Measurements from ENCODE around the gene ZFAND2B. TPM values are rescaled to one million over a fixed set of nuclear protein-coding genes. Genes with fewer than 3 reads are reported as not detected.
"Not testable (repeated sequence)": the region's sequence is repeated elsewhere in the genome, so short reads cannot be mapped to it uniquely, and the experiment has no call there.

ZFAND2B gene
- total and polyA plus RNA-seq, 2 experiments from 2014 or later: 58.1 to 65.4 TPM

DNA sequence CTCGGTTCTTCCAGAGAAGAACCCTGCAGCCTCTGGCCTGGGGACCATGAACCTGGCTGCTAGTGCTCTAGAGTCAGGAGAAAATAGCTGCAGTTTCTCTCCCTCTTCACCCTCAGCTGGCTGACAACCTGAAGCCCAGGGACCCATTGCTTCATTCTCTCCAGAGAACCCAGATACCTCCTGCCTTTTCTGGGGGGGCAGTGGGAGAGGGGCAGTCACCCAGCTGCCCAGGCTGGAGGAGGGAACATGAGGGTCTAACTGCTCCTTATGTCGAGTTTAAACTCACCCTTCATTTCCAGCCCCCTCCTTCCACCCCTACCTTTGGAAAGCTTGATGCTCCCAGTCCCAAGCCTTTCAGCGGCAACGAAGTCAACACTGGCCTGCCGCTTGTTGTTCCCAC lies 7.6 kb upstream of the ZFAND2B start:
- Histone ChIP-seq H3K36me3 (replicated peaks; ENCODE audit: insufficient read depth, low read depth) (no peaks in the 10 kb centered on the region), H3K9me2 (replicated peaks; ENCODE audit: insufficient read depth) (no peaks in the 10 kb centered on the region), H3K27me3 (no peaks in the 10 kb centered on the region), H3K79me2 (no peaks in the 10 kb centered on the region), H4K20me1 (ENCODE audit: insufficient read depth, poor library complexity, severe bottlenecking) (no peaks in the 10 kb centered on the region), H2AFZ (no peak overlapping the region), H3K9me3 (ENCODE audit: low read depth) (no peaks in the 10 kb centered on the region), H3K27ac (no peak overlapping the region), H3K4me3 (no peak overlapping the region), H3K4me1 (ENCODE audit: insufficient read depth) (no peaks in the 10 kb centered on the region), H3K4me2 (no peak overlapping the region)
- 77% methylated on average over 5 of the region's 5 CpGs for WGBS (ENCODE audit: low lambda C conversion rate, missing lambda C conversion rate)
- DNase-seq (ENCODE audit: low spot score): no peak
- TF ChIP-seq EZH2phosphoT487 (IDR thresholded peaks at IDR 0.05; ENCODE audit: low read depth, severe bottlenecking, unreplicated experiment): no peak

DNA sequence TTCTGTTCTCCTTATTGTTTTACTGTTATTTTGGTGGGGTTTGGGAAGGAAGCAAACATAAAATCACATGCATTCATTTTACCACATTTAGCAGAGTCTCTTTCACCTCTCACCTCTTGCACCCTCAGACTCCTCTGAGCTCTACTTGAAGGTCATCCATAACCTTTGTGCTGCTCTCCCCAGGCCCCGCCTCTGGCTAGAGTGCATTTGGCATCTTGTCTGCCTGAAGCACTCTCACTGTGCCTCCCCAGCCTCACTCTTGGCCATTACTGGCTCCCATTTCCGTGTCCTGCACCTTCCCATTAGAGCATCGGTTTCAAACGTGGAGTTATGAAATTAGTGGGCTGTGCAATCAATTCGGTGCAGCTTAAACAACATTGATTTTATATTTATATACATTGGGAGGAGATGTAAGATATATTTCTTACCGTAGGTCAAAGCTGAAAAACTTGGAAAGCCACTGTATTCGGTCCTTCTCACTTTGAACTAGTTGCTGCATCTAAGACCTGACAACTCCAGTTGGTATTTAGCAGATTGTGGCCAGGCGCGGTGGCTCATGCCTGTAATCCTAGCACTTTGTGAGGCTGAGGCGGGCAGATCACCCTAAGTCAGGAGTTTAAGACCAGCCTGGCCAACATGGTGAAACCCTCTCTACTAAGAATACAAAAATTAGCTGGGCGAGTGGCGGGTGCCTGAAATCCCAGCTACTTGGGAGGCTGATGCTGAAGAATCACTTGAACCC lies 6.9 kb upstream of the ZFAND2B start:
- DNase-seq (ENCODE audit: low spot score): no peak
- Histone ChIP-seq H3K79me2 (no peaks in the 10 kb centered on the region), H3K36me3 (replicated peaks; ENCODE audit: insufficient read depth, low read depth) (no peaks in the 10 kb centered on the region), H3K4me3 (no peak overlapping the region), H3K27me3 (no peaks in the 10 kb centered on the region), H3K9me2 (replicated peaks; ENCODE audit: insufficient read depth) (no peaks in the 10 kb centered on the region), H3K9me3 (ENCODE audit: low read depth) (no peaks in the 10 kb centered on the region), H4K20me1 (ENCODE audit: insufficient read depth, poor library complexity, severe bottlenecking) (no peaks in the 10 kb centered on the region), H3K4me1 (ENCODE audit: insufficient read depth) (no peaks in the 10 kb centered on the region), H3K27ac (no peak overlapping the region), H3K4me2 (no peak overlapping the region), H2AFZ (no peak overlapping the region)
- WGBS (ENCODE audit: low lambda C conversion rate, missing lambda C conversion rate): 83% methylated on average over 12 of the region's 12 CpGs
- TF ChIP-seq EZH2phosphoT487 (IDR thresholded peaks at IDR 0.05; ENCODE audit: low read depth, severe bottlenecking, unreplicated experiment) (no peak), EZH2 (IDR thresholded peaks at IDR 0.05; ENCODE audit: borderline replicate concordance) (no peak)
- TF ChIP-seq, protein P1, sequence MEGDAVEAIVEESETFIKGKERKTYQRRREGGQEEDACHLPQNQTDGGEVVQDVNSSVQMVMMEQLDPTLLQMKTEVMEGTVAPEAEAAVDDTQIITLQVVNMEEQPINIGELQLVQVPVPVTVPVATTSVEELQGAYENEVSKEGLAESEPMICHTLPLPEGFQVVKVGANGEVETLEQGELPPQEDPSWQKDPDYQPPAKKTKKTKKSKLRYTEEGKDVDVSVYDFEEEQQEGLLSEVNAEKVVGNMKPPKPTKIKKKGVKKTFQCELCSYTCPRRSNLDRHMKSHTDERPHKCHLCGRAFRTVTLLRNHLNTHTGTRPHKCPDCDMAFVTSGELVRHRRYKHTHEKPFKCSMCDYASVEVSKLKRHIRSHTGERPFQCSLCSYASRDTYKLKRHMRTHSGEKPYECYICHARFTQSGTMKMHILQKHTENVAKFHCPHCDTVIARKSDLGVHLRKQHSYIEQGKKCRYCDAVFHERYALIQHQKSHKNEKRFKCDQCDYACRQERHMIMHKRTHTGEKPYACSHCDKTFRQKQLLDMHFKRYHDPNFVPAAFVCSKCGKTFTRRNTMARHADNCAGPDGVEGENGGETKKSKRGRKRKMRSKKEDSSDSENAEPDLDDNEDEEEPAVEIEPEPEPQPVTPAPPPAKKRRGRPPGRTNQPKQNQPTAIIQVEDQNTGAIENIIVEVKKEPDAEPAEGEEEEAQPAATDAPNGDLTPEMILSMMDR (IDR thresholded peaks at IDR 0.05; ENCODE audit: poor library complexity): no peak

DNA sequence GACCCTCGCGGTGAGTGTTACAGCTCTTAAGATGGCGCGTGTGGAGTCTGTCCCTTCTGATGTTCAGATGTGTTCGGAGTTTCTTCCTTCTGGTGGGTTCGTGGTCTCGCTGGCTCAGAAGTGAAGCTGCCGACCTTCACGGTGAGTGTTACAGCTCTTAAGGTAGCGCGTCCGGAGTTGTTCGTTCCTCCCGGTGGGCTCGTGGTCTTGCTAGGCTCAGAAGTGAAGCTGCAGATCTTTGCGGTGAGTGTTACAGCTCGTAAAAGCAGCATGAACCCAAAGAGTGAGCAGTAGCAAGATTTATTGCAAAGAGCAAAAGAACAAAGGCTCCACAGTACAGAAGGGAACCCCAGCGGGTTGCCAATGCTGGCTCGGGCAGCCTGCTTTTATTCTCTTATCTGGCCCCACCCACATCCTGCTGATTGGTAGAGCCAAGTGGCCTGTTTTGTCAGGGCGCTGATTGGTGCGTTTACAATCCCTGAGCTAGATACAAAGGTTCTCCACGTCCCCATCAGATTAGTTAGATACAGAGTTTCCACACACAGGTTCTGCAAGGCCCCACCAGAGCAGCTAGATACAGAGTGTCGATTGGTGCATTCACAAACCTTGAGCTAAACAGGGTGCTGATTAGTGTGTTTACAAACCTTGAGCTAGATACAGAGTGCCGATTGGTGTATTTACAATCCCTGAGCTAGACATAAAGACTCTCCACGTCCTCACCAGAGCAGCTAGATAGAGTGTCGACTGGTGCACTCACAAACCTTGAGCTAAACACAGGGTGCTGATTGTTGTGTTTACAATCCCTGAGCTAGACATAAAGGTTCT lies 5.9 kb upstream of the ZFAND2B start:
- not testable (repeated sequence) for H3K4me3 ChIP-seq; H4K20me1 ChIP-seq (ENCODE audit: insufficient read depth, poor library complexity, severe bottlenecking); H3K27ac ChIP-seq; H3K4me1 ChIP-seq (ENCODE audit: insufficient read depth); H3K36me3 ChIP-seq (replicated peaks; ENCODE audit: insufficient read depth, low read depth); H3K9me3 ChIP-seq (ENCODE audit: low read depth); DNase-seq (ENCODE audit: low spot score); H3K79me2 ChIP-seq; H3K9me2 ChIP-seq (replicated peaks; ENCODE audit: insufficient read depth); H2AFZ ChIP-seq; H3K4me2 ChIP-seq; H3K27me3 ChIP-seq
- 80% methylated on average over 26 of the region's 26 CpGs for WGBS (ENCODE audit: low lambda C conversion rate, missing lambda C conversion rate)

DNA sequence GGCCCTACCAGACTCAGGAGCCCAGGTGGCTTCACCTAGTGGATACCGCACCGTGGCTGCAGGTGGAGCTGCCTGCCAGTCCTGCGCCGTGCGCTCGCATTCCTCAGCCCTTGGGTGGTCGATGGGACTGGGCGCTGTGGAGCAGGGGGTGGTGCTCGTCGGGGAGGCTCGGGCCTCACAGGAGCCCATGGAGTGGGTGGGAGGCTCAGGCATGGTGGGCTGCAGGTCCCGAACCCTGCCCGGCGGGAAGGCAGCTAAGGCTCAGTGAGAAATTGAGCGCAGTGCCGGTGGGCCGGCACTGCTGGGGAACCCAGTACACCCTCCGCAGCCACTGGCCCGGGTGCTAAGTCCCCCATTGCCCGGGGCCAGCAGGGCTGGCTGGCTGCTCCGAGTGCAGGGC lies 5.3 kb upstream of the ZFAND2B start:
- not testable (repeated sequence) for H3K79me2 ChIP-seq; H2AFZ ChIP-seq; H3K9me2 ChIP-seq (replicated peaks; ENCODE audit: insufficient read depth); H3K4me3 ChIP-seq; DNase-seq (ENCODE audit: low spot score); H3K4me2 ChIP-seq; H3K27me3 ChIP-seq; H3K27ac ChIP-seq; H4K20me1 ChIP-seq (ENCODE audit: insufficient read depth, poor library complexity, severe bottlenecking); H3K36me3 ChIP-seq (replicated peaks; ENCODE audit: insufficient read depth, low read depth); H3K9me3 ChIP-seq (ENCODE audit: low read depth); H3K4me1 ChIP-seq (ENCODE audit: insufficient read depth)
- WGBS (ENCODE audit: low lambda C conversion rate, missing lambda C conversion rate): 93% methylated on average over 20 of the region's 21 CpGs

All from hepatocyte (in vitro differentiated cells).